B cell (primary cell): Measurements from ENCODE around the gene SLC17A1.

Experiments used
- EZH2 ChIP-seq: IDR thresholded peaks from 2 replicates; pipeline ENCODE4 v1.6.1; 2012; ENCODE audit warnings: borderline replicate concordance, low read depth, mild to moderate bottlenecking, moderate library complexity, low read length; ENCODE audit not compliant: insufficient read depth, poor library complexity, severe bottlenecking
- TF ChIP-seq, protein P1 (sequence below): fragments of 200-600 bp; IDR thresholded peaks from one replicate; pipeline ENCODE4 v1.8.0; 2022; ENCODE audit warnings: antibody characterized with exemption, mild to moderate bottlenecking

DNA sequence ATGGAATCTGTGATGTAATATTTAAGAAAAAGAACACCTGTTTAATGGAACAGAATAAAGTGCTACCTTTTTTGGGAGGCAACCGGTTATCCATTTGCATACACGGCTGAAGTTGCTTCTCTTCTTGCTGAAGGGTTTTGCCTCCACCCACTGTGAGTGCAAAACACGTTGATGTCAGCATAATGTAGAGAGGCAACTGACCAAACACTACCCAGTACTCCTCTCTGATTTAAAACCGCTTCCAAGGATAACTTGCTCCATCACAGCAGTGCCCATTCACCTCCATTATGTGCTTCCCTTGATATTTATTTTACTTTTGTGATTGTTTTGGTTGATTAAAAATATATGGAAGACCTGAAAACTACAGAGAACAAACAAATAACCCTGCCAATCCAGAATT lies 1.4 kb downstream of the SLC17A1 start:
- TF ChIP-seq EZH2, result no peak
- TF ChIP-seq, protein P1, sequence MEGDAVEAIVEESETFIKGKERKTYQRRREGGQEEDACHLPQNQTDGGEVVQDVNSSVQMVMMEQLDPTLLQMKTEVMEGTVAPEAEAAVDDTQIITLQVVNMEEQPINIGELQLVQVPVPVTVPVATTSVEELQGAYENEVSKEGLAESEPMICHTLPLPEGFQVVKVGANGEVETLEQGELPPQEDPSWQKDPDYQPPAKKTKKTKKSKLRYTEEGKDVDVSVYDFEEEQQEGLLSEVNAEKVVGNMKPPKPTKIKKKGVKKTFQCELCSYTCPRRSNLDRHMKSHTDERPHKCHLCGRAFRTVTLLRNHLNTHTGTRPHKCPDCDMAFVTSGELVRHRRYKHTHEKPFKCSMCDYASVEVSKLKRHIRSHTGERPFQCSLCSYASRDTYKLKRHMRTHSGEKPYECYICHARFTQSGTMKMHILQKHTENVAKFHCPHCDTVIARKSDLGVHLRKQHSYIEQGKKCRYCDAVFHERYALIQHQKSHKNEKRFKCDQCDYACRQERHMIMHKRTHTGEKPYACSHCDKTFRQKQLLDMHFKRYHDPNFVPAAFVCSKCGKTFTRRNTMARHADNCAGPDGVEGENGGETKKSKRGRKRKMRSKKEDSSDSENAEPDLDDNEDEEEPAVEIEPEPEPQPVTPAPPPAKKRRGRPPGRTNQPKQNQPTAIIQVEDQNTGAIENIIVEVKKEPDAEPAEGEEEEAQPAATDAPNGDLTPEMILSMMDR, result no peak
